Measurements from ENCODE around the gene TET2. TPM values are rescaled to one million over a fixed set of nuclear protein-coding genes. Genes with fewer than 3 reads are reported as not detected.

TET2 gene
- total RNA-seq, 1 experiment from 2014 or later, result 7.0 TPM

GRCh38 chr4:105113800-105114199 is 32.9 kb upstream of the TET2 start:
- BruUV-seq (replicated peaks), result no TSS peak

GRCh38 chr4:105116616-105117319 is 29.9 kb upstream of the TET2 start:
- H3K27ac ChIP-seq (ENCODE audit: low read length), result no peak overlapping the region
- no peaks in the 10 kb centered on the region for H3K4me1 ChIP-seq (ENCODE audit: control insufficient read depth, insufficient read depth, low read length)
- in situ Hi-C loops (cut with HindIII; ENCODE audit: low pct_unique_long_range_greater_than_20kb, low sequenced_read_pairs) (no loop called here), intact Hi-C loops (cut with micrococcal nuclease; ENCODE audit: unreplicated experiment) (no loop called here)
- ChIA-PET POLR2A (no interaction called here), CTCF (no interaction called here)
- TF ChIP-seq REST (IDR thresholded peaks at IDR 0.05; ENCODE audit: insufficient read depth in 1 of 2, low read depth in 2 of 2, low read length in 1 of 2), result no peak
- TF ChIP-seq POLR2AphosphoS5 (IDR thresholded peaks at IDR 0.05; ENCODE audit: low read depth, low read length), result no peak
- no peak for TF ChIP-seq CTCF (IDR thresholded peaks at IDR 0.05)
- no peak for TF ChIP-seq SIN3A (IDR thresholded peaks at IDR 0.05; ENCODE audit: borderline replicate concordance, insufficient read depth, low read depth, low read length)
- TF ChIP-seq TCF7L2 (IDR thresholded peaks at IDR 0.05; ENCODE audit: low read depth, low read length), result no peak
- ATAC-seq (no peak), DNase-seq (ENCODE audit: low read depth, low spot score) (no peak)
- no peaks in the 10 kb centered on the region for H3K36me3 ChIP-seq (ENCODE audit: control insufficient read depth, insufficient read depth, low read length)
- no peaks in the 10 kb centered on the region for H3K9me3 ChIP-seq (ENCODE audit: control insufficient read depth, insufficient read depth, low read depth, low read length)
- BruUV-seq (replicated peaks), result no TSS peak
- H3K27me3 ChIP-seq (ENCODE audit: control insufficient read depth, insufficient read depth, low read length), result no peaks in the 10 kb centered on the region
- no peak overlapping the region for H3K4me3 ChIP-seq (ENCODE audit: low read depth in 2 of 2, low read length in 2 of 2)

More at GRCh38 chr4:105113800-105114199, 32.9 kb upstream of the TET2 start:
- Histone ChIP-seq H3K27ac (ENCODE audit: low read length) (no peak overlapping the region), H3K9me3 (ENCODE audit: control insufficient read depth, insufficient read depth, low read depth, low read length) (no peaks in the 10 kb centered on the region), H3K4me1 (ENCODE audit: control insufficient read depth, insufficient read depth, low read length) (no peaks in the 10 kb centered on the region), H3K36me3 (ENCODE audit: control insufficient read depth, insufficient read depth, low read length) (no peaks in the 10 kb centered on the region), H3K4me3 (ENCODE audit: low read depth in 2 of 2, low read length in 2 of 2) (no peak overlapping the region), H3K27me3 (ENCODE audit: control insufficient read depth, insufficient read depth, low read length) (no peaks in the 10 kb centered on the region)
- no peak for DNase-seq (ENCODE audit: low read depth, low spot score)
- intact Hi-C loops (cut with micrococcal nuclease; ENCODE audit: unreplicated experiment) (no loop called here), in situ Hi-C loops (cut with HindIII; ENCODE audit: low pct_unique_long_range_greater_than_20kb, low sequenced_read_pairs) (no loop called here)
- POLR2A ChIA-PET, result no interaction called here
- TF ChIP-seq TCF7L2 (IDR thresholded peaks at IDR 0.05; ENCODE audit: low read depth, low read length) (no peak), REST (IDR thresholded peaks at IDR 0.05; ENCODE audit: insufficient read depth in 1 of 2, low read depth in 2 of 2, low read length in 1 of 2) (no peak), CTCF (IDR thresholded peaks at IDR 0.05) (no peak), SIN3A (IDR thresholded peaks at IDR 0.05; ENCODE audit: borderline replicate concordance, insufficient read depth, low read depth, low read length) (no peak), POLR2AphosphoS5 (IDR thresholded peaks at IDR 0.05; ENCODE audit: low read depth, low read length) (no peak)
- no peak for ATAC-seq
- CTCF ChIA-PET, result no interaction called here

All from Panc1 (cell line).